Astrocyte (in vitro differentiated cells and primary cell): ENCODE measurements around the gene AUNIP. TPM values are rescaled to one million over a fixed set of nuclear protein-coding genes. Genes with fewer than 3 reads are reported as not detected.

Experiments used
- DNase-seq: peaks from one replicate; pipeline ENCODE4 v3.0.0-alpha.2; 2010; ENCODE audit warnings: low read depth
- FAIRE-seq: peaks from 2 replicates; lab custom pipeline; 2011; peaks lifted over from hg19 to GRCh38; lab: Jason Lieb, UNC
- H2AFZ ChIP-seq: 2 replicates; pipeline ENCODE4 v1.6.0; 2012; ENCODE audit warnings: low read depth, low read length, inconsistent platforms
- H3K27ac ChIP-seq: 2 replicates; pipeline ENCODE4 v1.5.1; 2011; ENCODE audit warnings: low read depth, low read length, inconsistent platforms
- H3K27me3 ChIP-seq: 2 replicates; pipeline ENCODE4 v1.6.0; 2011; ENCODE audit warnings: low read length, inconsistent platforms; ENCODE audit not compliant: insufficient read depth
- H3K36me3 ChIP-seq: 2 replicates; pipeline ENCODE4 v1.5.1; 2011; ENCODE audit warnings: low read length, inconsistent platforms; ENCODE audit not compliant: insufficient read depth
- H3K4me1 ChIP-seq: 2 replicates; pipeline ENCODE4 v1.5.1; 2011; ENCODE audit warnings: low read length, inconsistent platforms; ENCODE audit not compliant: insufficient read depth
- H3K4me2 ChIP-seq: 2 replicates; pipeline ENCODE4 v1.6.0; 2012; ENCODE audit warnings: low read length, inconsistent platforms
- H3K4me3 ChIP-seq: 2 replicates; pipeline ENCODE4 v1.5.1; 2011; ENCODE audit warnings: low read depth, mild to moderate bottlenecking, low read length, inconsistent platforms; ENCODE audit not compliant: insufficient read depth
- H3K79me2 ChIP-seq: 2 replicates; pipeline ENCODE4 v1.6.0; 2012; ENCODE audit warnings: mild to moderate bottlenecking, low read length, inconsistent platforms; ENCODE audit not compliant: insufficient read depth
- H3K9ac ChIP-seq: 2 replicates; pipeline ENCODE4 v1.6.0; 2012; ENCODE audit warnings: mild to moderate bottlenecking, low read length, inconsistent platforms
- H3K9me3 ChIP-seq: 2 replicates; pipeline ENCODE4 v1.5.1; 2012; ENCODE audit warnings: low read depth, mild to moderate bottlenecking, low read length, inconsistent platforms; ENCODE audit not compliant: insufficient read depth
- H4K20me1 ChIP-seq: 2 replicates; pipeline ENCODE4 v1.6.0; 2012; ENCODE audit warnings: low read length, inconsistent platforms; ENCODE audit not compliant: insufficient read depth
- H3K27ac Mint-ChIP-seq: one replicate; pipeline ENCODE4 v1.8.0; 2021; ENCODE audit warnings: mild to moderate bottlenecking, mixed read lengths; ENCODE audit not compliant: unreplicated experiment
- H3K27me3 Mint-ChIP-seq: one replicate; pipeline ENCODE4 v1.8.0; 2021; ENCODE audit warnings: low read depth, mixed read lengths; ENCODE audit not compliant: unreplicated experiment
- H3K36me3 Mint-ChIP-seq: one replicate; pipeline ENCODE4 v1.8.0; 2021; ENCODE audit warnings: low read depth, mixed read lengths; ENCODE audit not compliant: unreplicated experiment
- H3K4me1 Mint-ChIP-seq: one replicate; pipeline ENCODE4 v1.8.0; 2021; ENCODE audit warnings: low read depth, mixed read lengths; ENCODE audit not compliant: unreplicated experiment
- H3K4me3 Mint-ChIP-seq: one replicate; pipeline ENCODE4 v1.8.0; 2021; ENCODE audit warnings: mild to moderate bottlenecking, moderate library complexity, mixed read lengths; ENCODE audit not compliant: unreplicated experiment
- H3K9me3 Mint-ChIP-seq: one replicate; pipeline ENCODE4 v1.8.0; 2021; ENCODE audit warnings: mild to moderate bottlenecking, mixed read lengths; ENCODE audit not compliant: unreplicated experiment
- EZH2 ChIP-seq: IDR thresholded peaks from 2 replicates; pipeline ENCODE4 v1.6.1; 2012; ENCODE audit warnings: mild to moderate bottlenecking, low read length, inconsistent platforms; ENCODE audit not compliant: insufficient read depth
- total RNA-seq: library from RNA; stranded (reverse); gene quantifications from 2 replicates; pipeline ENCODE4 v1.2.1, GENCODE V29; 2021
- TF ChIP-seq, protein P1 (sequence below): IDR thresholded peaks from 2 replicates; pipeline ENCODE4 v1.5.1; 2011; ENCODE audit warnings: low read depth, mild to moderate bottlenecking, inconsistent platforms, low read length, moderate library complexity; ENCODE audit not compliant: insufficient read depth

AUNIP gene
- total RNA-seq, 1 donor from 2014 or later, result 2.1 TPM

DNA sequence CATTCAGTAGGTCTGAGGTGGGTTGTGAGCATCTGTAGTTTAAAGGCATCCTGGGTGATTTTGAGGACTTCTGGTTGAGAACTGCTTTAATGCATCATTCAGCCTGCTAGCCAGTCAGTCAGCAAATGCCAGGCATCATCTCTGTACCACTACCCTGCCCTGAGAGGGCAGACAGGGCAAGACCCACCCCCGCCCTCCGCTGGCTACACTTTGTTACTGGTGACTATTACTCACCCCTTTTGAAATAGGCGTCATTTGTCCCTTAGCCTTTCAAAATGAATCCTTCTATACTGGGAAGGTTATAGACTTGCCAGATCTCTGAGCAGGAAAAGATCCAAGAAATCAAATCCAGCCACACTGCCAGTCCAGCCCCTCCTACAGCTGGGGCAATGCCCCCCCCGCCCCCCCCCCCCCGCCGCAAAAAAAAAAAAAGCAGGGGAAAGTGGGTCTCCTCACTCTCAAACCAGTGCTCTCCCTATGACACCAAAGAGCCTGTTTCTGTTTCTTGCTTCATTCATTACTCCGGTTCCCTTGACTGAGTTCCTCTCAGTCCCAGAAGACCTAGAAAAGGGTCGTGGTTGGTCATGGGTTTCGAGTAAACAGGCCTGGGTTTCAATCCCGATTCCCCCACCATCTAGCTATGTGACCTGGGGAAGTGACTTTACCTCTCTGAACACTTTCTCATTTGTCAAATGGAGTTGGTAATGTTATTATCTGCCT is 54.9 kb downstream of the AUNIP start:
- no peak overlapping the region for H3K9ac ChIP-seq
- H3K4me3 Mint-ChIP-seq, result no peak overlapping the region

DNA sequence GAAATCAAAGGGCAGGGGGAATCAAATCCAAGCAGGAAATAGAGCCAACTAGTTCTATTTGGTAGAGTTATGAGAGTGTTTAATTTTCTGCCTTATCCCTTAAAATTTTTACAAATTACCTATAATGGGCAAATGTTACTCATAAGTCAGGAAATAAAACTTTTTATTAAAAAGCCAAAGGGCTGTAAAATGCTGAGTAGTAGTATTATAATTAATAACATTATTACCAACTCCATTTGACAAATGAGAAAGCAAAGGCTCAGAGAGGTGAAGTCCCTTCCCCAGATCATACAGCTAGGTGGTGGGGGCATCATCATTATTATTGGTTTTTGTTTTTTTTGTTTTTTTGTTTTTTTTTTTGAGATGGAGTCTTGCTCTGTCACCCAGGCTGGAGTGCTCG is 55.9 kb downstream of the AUNIP start:
- Mint-ChIP-seq H3K4me3 (no peak overlapping the region), H3K27me3 (no peaks in the 10 kb centered on the region), H3K4me1 (peaks cover 9% of the 10 kb centered on the region), H3K9me3 (no peaks in the 10 kb centered on the region), H3K36me3 (peaks cover 11% of the 10 kb centered on the region), H3K27ac (no peak overlapping the region)
- H3K4me3 ChIP-seq, result no peak overlapping the region
- H3K9ac ChIP-seq, result no peak overlapping the region
- peaks cover 28% of the 10 kb centered on the region for H3K4me1 ChIP-seq
- H2AFZ ChIP-seq, result no peak overlapping the region
- H3K79me2 ChIP-seq, result peaks cover 15% of the 10 kb centered on the region
- no peaks in the 10 kb centered on the region for H3K9me3 ChIP-seq
- H3K27ac ChIP-seq, result no peak overlapping the region
- no peak overlapping the region for H3K4me2 ChIP-seq
- TF ChIP-seq, protein P1, sequence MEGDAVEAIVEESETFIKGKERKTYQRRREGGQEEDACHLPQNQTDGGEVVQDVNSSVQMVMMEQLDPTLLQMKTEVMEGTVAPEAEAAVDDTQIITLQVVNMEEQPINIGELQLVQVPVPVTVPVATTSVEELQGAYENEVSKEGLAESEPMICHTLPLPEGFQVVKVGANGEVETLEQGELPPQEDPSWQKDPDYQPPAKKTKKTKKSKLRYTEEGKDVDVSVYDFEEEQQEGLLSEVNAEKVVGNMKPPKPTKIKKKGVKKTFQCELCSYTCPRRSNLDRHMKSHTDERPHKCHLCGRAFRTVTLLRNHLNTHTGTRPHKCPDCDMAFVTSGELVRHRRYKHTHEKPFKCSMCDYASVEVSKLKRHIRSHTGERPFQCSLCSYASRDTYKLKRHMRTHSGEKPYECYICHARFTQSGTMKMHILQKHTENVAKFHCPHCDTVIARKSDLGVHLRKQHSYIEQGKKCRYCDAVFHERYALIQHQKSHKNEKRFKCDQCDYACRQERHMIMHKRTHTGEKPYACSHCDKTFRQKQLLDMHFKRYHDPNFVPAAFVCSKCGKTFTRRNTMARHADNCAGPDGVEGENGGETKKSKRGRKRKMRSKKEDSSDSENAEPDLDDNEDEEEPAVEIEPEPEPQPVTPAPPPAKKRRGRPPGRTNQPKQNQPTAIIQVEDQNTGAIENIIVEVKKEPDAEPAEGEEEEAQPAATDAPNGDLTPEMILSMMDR, result no peak
- no peak for TF ChIP-seq EZH2
- peaks cover 5% of the 10 kb centered on the region for H3K36me3 ChIP-seq
- DNase-seq (no peak), FAIRE-seq (no peak)
- H4K20me1 ChIP-seq, result peaks cover 26% of the 10 kb centered on the region
- H3K27me3 ChIP-seq, result no peaks in the 10 kb centered on the region

More for the DNA sequence above, 54.9 kb downstream of the AUNIP start:
- Mint-ChIP-seq H3K9me3 (no peaks in the 10 kb centered on the region), H3K4me1 (peaks cover 9% of the 10 kb centered on the region), H3K27me3 (no peaks in the 10 kb centered on the region), H3K27ac (no peak overlapping the region), H3K36me3 (peaks cover 14% of the 10 kb centered on the region)
- no peaks in the 10 kb centered on the region for H3K27me3 ChIP-seq
- H2AFZ ChIP-seq, result no peak overlapping the region
- no peaks in the 10 kb centered on the region for H3K9me3 ChIP-seq
- FAIRE-seq (peak; percentile 66), DNase-seq (peak; percentile 46)
- H3K4me2 ChIP-seq, result peak overlapping the region; percentile 25
- peaks cover 26% of the 10 kb centered on the region for H4K20me1 ChIP-seq
- TF ChIP-seq, protein P1, result no peak
- no peak for TF ChIP-seq EZH2
- peaks cover 15% of the 10 kb centered on the region for H3K79me2 ChIP-seq
- peaks cover 28% of the 10 kb centered on the region for H3K4me1 ChIP-seq
- peaks cover 5% of the 10 kb centered on the region for H3K36me3 ChIP-seq
- H3K4me3 ChIP-seq, result no peak overlapping the region
- H3K27ac ChIP-seq, result no peak overlapping the region

DNA sequence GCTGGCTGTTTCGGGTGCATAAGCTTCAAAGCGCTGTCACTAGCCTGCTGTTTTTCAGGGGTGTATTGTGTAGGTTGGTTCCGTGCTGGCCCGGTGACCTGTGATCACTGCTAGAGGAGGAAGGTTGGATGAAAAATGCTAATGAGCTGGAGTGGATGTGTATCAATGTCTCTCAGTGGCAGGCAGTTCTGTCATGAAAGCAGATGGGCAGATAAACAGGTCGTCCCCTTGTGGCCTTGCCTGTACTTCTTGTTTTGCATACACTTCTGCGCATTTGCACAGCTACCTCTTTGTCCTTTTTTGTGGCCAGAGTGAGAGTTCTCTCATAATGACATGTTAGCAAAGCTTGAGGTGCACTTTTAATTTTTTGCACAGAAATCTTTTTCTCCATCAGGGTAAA is 56.3 kb downstream of the AUNIP start:
- no peak overlapping the region for H3K27ac Mint-ChIP-seq
- no peak overlapping the region for H3K9ac ChIP-seq

More for the DNA sequence above, 56.3 kb downstream of the AUNIP start:
- FAIRE-seq (no peak), DNase-seq (no peak)
- Histone ChIP-seq H3K27ac (no peak overlapping the region), H2AFZ (no peak overlapping the region), H3K27me3 (no peaks in the 10 kb centered on the region), H3K9me3 (no peaks in the 10 kb centered on the region), H3K36me3 (peaks cover 5% of the 10 kb centered on the region), H3K79me2 (peaks cover 15% of the 10 kb centered on the region), H4K20me1 (peaks cover 26% of the 10 kb centered on the region), H3K4me3 (no peak overlapping the region), H3K4me1 (peaks cover 28% of the 10 kb centered on the region), H3K4me2 (no peak overlapping the region)
- no peak overlapping the region for H3K4me3 Mint-ChIP-seq
- peaks cover 11% of the 10 kb centered on the region for H3K36me3 Mint-ChIP-seq
- no peaks in the 10 kb centered on the region for H3K9me3 Mint-ChIP-seq
- TF ChIP-seq, protein P1, result no peak
- TF ChIP-seq EZH2, result no peak
- peaks cover 9% of the 10 kb centered on the region for H3K4me1 Mint-ChIP-seq
- peaks cover 2% of the 10 kb centered on the region for H3K27me3 Mint-ChIP-seq
